Measurements from ENCODE around the gene CHADL.

CHADL gene

GRCh38 chr22:41289671-41290070, 48.9 kb upstream of the CHADL start (continued):
- TF ChIP-seq POU6F1 (CRISPR knock-in tag; IDR thresholded peaks at IDR 0.05; ENCODE audit: borderline replicate concordance, low read depth) (no peak), SNAI2 (CRISPR knock-in tag; IDR thresholded peaks at IDR 0.05) (no peak), ZFP3 (CRISPR knock-in tag; IDR thresholded peaks at IDR 0.05) (no peak), ZC3H10 (CRISPR knock-in tag; IDR thresholded peaks at IDR 0.05) (no peak), BACH2 (CRISPR knock-in tag; IDR thresholded peaks at IDR 0.05; ENCODE audit: borderline replicate concordance) (no peak), RARB (CRISPR knock-in tag; IDR thresholded peaks at IDR 0.05) (no peak)
- TF ChIP-seq, protein P1, sequence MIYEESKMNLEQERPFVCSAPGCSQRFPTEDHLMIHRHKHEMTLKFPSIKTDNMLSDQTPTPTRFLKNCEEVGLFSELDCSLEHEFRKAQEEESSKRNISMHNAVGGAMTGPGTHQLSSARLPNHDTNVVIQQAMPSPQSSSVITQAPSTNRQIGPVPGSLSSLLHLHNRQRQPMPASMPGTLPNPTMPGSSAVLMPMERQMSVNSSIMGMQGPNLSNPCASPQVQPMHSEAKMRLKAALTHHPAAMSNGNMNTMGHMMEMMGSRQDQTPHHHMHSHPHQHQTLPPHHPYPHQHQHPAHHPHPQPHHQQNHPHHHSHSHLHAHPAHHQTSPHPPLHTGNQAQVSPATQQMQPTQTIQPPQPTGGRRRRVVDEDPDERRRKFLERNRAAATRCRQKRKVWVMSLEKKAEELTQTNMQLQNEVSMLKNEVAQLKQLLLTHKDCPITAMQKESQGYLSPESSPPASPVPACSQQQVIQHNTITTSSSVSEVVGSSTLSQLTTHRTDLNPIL (CRISPR knock-in tag; IDR thresholded peaks at IDR 0.05; ENCODE audit: low read depth) = no peak

- peak; percentile 43 for ATAC-seq
- no peak for TF ChIP-seq ZFP3 (CRISPR knock-in tag; IDR thresholded peaks at IDR 0.05)
- TF ChIP-seq RARB (CRISPR knock-in tag; IDR thresholded peaks at IDR 0.05) = 0 out of 2 replicates have a peak, but pooled peaks have one; percentile 45
Measured at GRCh38 chr22:41288245-41288946, 47.7 kb upstream of the CHADL start.

- ATAC-seq = no peak; the same call in 2 of the 3 replicates
- TF ChIP-seq, protein P2, sequence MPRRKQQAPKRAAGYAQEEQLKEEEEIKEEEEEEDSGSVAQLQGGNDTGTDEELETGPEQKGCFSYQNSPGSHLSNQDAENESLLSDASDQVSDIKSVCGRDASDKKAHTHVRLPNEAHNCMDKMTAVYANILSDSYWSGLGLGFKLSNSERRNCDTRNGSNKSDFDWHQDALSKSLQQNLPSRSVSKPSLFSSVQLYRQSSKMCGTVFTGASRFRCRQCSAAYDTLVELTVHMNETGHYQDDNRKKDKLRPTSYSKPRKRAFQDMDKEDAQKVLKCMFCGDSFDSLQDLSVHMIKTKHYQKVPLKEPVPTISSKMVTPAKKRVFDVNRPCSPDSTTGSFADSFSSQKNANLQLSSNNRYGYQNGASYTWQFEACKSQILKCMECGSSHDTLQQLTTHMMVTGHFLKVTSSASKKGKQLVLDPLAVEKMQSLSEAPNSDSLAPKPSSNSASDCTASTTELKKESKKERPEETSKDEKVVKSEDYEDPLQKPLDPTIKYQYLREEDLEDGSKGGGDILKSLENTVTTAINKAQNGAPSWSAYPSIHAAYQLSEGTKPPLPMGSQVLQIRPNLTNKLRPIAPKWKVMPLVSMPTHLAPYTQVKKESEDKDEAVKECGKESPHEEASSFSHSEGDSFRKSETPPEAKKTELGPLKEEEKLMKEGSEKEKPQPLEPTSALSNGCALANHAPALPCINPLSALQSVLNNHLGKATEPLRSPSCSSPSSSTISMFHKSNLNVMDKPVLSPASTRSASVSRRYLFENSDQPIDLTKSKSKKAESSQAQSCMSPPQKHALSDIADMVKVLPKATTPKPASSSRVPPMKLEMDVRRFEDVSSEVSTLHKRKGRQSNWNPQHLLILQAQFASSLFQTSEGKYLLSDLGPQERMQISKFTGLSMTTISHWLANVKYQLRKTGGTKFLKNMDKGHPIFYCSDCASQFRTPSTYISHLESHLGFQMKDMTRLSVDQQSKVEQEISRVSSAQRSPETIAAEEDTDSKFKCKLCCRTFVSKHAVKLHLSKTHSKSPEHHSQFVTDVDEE (CRISPR knock-in tag; IDR thresholded peaks at IDR 0.05) = no peak
- TF ChIP-seq CSRNP3 (CRISPR knock-in tag; IDR thresholded peaks at IDR 0.05) = no peak
- TF ChIP-seq ESRRG (CRISPR knock-in tag; IDR thresholded peaks at IDR 0.05) = no peak
- no peak for TF ChIP-seq POU6F1 (CRISPR knock-in tag; IDR thresholded peaks at IDR 0.05; ENCODE audit: borderline replicate concordance, low read depth)
- TF ChIP-seq, protein P1 (CRISPR knock-in tag; IDR thresholded peaks at IDR 0.05; ENCODE audit: low read depth) = no peak
- no peak for TF ChIP-seq TOX (CRISPR knock-in tag; IDR thresholded peaks at IDR 0.05; ENCODE audit: borderline replicate concordance)
- TF ChIP-seq TCF4 (CRISPR knock-in tag; IDR thresholded peaks at IDR 0.05; ENCODE audit: borderline replicate concordance) = no peak
- no peak for TF ChIP-seq BACH2 (CRISPR knock-in tag; IDR thresholded peaks at IDR 0.05; ENCODE audit: borderline replicate concordance)
- TF ChIP-seq ZFP3 (CRISPR knock-in tag; IDR thresholded peaks at IDR 0.05) = no peak
- TF ChIP-seq ISL1 (CRISPR knock-in tag; IDR thresholded peaks at IDR 0.05) = no peak
- TF ChIP-seq ZNF565 (CRISPR knock-in tag; conservative IDR thresholded peaks at IDR 0.05; ENCODE audit: low read depth) = no peak
- TF ChIP-seq RARB (CRISPR knock-in tag; IDR thresholded peaks at IDR 0.05) = no peak
- TF ChIP-seq ZNF70 (CRISPR knock-in tag; IDR thresholded peaks at IDR 0.05) = no peak
- no peak for TF ChIP-seq PPARA (CRISPR knock-in tag; IDR thresholded peaks at IDR 0.05; ENCODE audit: borderline replicate concordance)
Measured at GRCh38 chr22:41286639-41287091, 45.9 kb upstream of the CHADL start.
